Keratinocyte (primary cell): Measurements from ENCODE around the gene METTL24. TPM values are rescaled to one million over a fixed set of nuclear protein-coding genes. Genes with fewer than 3 reads are reported as not detected.

Experiments used
- DNase-seq: peaks from one replicate; pipeline ENCODE4 v3.0.0-alpha.2; 2011; ENCODE audit warnings: low read depth, missing footprints, low spot score
- FAIRE-seq: peaks from 2 replicates; lab custom pipeline; 2011; peaks lifted over from hg19 to GRCh38; lab: Jason Lieb, UNC
- H2AFZ ChIP-seq: 2 replicates; pipeline ENCODE4 v1.6.0; 2012; ENCODE audit warnings: low read length, control low read depth, inconsistent platforms; ENCODE audit not compliant: control insufficient read depth
- H3K27ac ChIP-seq: 2 replicates; pipeline ENCODE4 v1.5.1; 2011; ENCODE audit warnings: low read length; ENCODE audit not compliant: control insufficient read depth, insufficient read depth
- H3K27me3 ChIP-seq: 3 replicates; pipeline ENCODE4 v1.6.0; 2011; ENCODE audit warnings: low read length; ENCODE audit not compliant: control insufficient read depth, insufficient read depth; ENCODE audit errors: extremely low read depth
- H3K36me3 ChIP-seq, 2 experiments: 2 replicates in 1 of 2; 3 replicates in 1 of 2; pipeline ENCODE4 v1.5.1; 2011; ENCODE audit warnings: low read length in 2 of 2, mild to moderate bottlenecking in 1 of 2; ENCODE audit not compliant: control insufficient read depth in 2 of 2, insufficient read depth in 2 of 2; ENCODE audit errors: extremely low read depth in 1 of 2
- H3K4me1 ChIP-seq: 3 replicates; pipeline ENCODE4 v1.5.1; 2011; ENCODE audit warnings: low read length; ENCODE audit not compliant: control insufficient read depth, insufficient read depth; ENCODE audit errors: extremely low read depth
- H3K4me2 ChIP-seq: 3 replicates; pipeline ENCODE4 v1.6.0; 2011; ENCODE audit warnings: low read depth, low read length; ENCODE audit not compliant: control insufficient read depth, insufficient read depth; ENCODE audit errors: extremely low read depth
- H3K4me3 ChIP-seq, 3 experiments: fragments of 200-600 bp in 1 of 3; sonication (generic) in 1 of 3; 2 replicates in 2 of 3; 3 replicates in 1 of 3; pipeline ENCODE4 v1.5.1; 2011 to 2016; ENCODE audit warnings: low read length in 3 of 3, mild to moderate bottlenecking in 3 of 3, control low read depth in 2 of 3, inconsistent platforms in 1 of 3, low read depth in 1 of 3, mixed read lengths in 1 of 3, mixed run types in 1 of 3, moderate library complexity in 1 of 3; ENCODE audit not compliant: control insufficient read depth in 2 of 3, insufficient read depth in 2 of 3; ENCODE audit errors: extremely low read depth in 1 of 3
- H3K79me2 ChIP-seq: 2 replicates; pipeline ENCODE4 v1.6.0; 2012; ENCODE audit warnings: low read length; ENCODE audit not compliant: control insufficient read depth, insufficient read depth
- H3K9ac ChIP-seq: 3 replicates; pipeline ENCODE4 v1.6.0; 2011; ENCODE audit warnings: low read length; ENCODE audit not compliant: control insufficient read depth, insufficient read depth; ENCODE audit errors: extremely low read depth
- H3K9me1 ChIP-seq: 3 replicates; pipeline ENCODE4 v1.6.0; 2011; ENCODE audit warnings: low read length; ENCODE audit not compliant: control insufficient read depth, insufficient read depth; ENCODE audit errors: extremely low read depth
- H3K9me3 ChIP-seq: 2 replicates; pipeline ENCODE4 v1.5.1; 2012; ENCODE audit warnings: low read depth, low read length; ENCODE audit not compliant: control insufficient read depth
- H4K20me1 ChIP-seq: 3 replicates; pipeline ENCODE4 v1.6.0; 2011; ENCODE audit warnings: low read length; ENCODE audit not compliant: control insufficient read depth, insufficient read depth; ENCODE audit errors: extremely low read depth
- CTCF ChIP-seq, 3 experiments: IDR thresholded peaks in 1 of 3; conservative IDR thresholded peaks in 1 of 3; optimal IDR thresholded peaks in 1 of 3; 2 replicates in 2 of 3; 3 replicates in 1 of 3; pipeline versions ENCODE3 to v1.5.1; 2011; ENCODE audit warnings: low read length in 3 of 3, mild to moderate bottlenecking in 3 of 3, moderate library complexity in 2 of 3, control low read depth in 1 of 3, inconsistent platforms in 1 of 3; ENCODE audit not compliant: insufficient read depth in 2 of 3; ENCODE audit errors: extremely low read depth in 1 of 3
- EZH2 ChIP-seq: IDR thresholded peaks from one replicate; pipeline ENCODE4 v1.6.1; 2012; ENCODE audit warnings: inconsistent platforms, mild to moderate bottlenecking, low read length, moderate library complexity
- dilution Hi-C: fragments of 300-500 bp; cut with MboI; formaldehyde crosslinking; loops from one replicate; pipeline ENCODE4 v1.7.0; 2020; ENCODE audit warnings: low sequenced_read_pairs; ENCODE audit not compliant: extremely low pct_ligation_motif_present
- polyA plus RNA-seq, 5 experiments: library from polyadenylated mRNA; depleted of rRNA in 3 of 5; stranded (reverse) in 3 of 5; stranded (forward) in 1 of 5; unstranded in 1 of 5; fragments of >200 nt; gene quantifications; 1 replicate in 1 of 5; 2 replicates in 3 of 5; 3 replicates in 1 of 5; pipeline versions ENCODE4 v1.2.1 to v1.2.3, GENCODE V29; 2011 to 2012; ENCODE audit warnings: missing spikeins in 2 of 5, low read depth in 1 of 5, low replicate concordance in 1 of 5

The METTL24 gene
- polyA plus RNA-seq, 1 donor (not counting 4 experiments of a cell fraction or from before 2014, with no cell fraction given) = not detected

- FAIRE-seq (no peak), DNase-seq (no peak)
- Histone ChIP-seq H3K9ac (no peak overlapping the region), H2AFZ (no peak overlapping the region), H3K4me2 (no peak overlapping the region), H3K4me1 (no peaks in the 10 kb centered on the region), H3K79me2 (no peaks in the 10 kb centered on the region), H3K36me3 (no peaks in the 10 kb centered on the region), H4K20me1 (no peaks in the 10 kb centered on the region), H3K27me3 (peaks cover 22% of the 10 kb centered on the region), H3K4me3 (no peak overlapping the region), H3K27ac (no peak overlapping the region), H3K9me1 (no peaks in the 10 kb centered on the region), H3K9me3 (no peaks in the 10 kb centered on the region)
- TF ChIP-seq EZH2 (no peak), CTCF (optimal IDR thresholded peaks at IDR 0.05 in 1 of 3, IDR thresholded peaks at IDR 0.05 in 1 of 3, conservative IDR thresholded peaks at IDR 0.05 in 1 of 3; ENCODE audit: extremely low read depth in 1 of 3, insufficient read depth in 2 of 3, low read length in 3 of 3) (no peak)
- dilution Hi-C loops = no loop called here
These were observed 5.4 kb downstream of the METTL24 start for GRCh38 chr6:110352563-110353262.

GRCh38 chr6:110351986-110352385 is 6.2 kb downstream of the METTL24 start:
- no peak overlapping the region for H2AFZ ChIP-seq
- H3K4me2 ChIP-seq = no peak overlapping the region
- no peaks in the 10 kb centered on the region for H4K20me1 ChIP-seq
- peaks cover 15% of the 10 kb centered on the region for H3K27me3 ChIP-seq
- dilution Hi-C loops = no loop called here
- no peaks in the 10 kb centered on the region for H3K4me1 ChIP-seq
- DNase-seq (no peak), FAIRE-seq (no peak)
- no peaks in the 10 kb centered on the region for H3K36me3 ChIP-seq
- TF ChIP-seq CTCF (optimal IDR thresholded peaks at IDR 0.05 in 1 of 3, IDR thresholded peaks at IDR 0.05 in 1 of 3, conservative IDR thresholded peaks at IDR 0.05 in 1 of 3; ENCODE audit: extremely low read depth in 1 of 3, insufficient read depth in 2 of 3, low read length in 3 of 3) = no peak
- TF ChIP-seq EZH2 = no peak
- no peak overlapping the region for H3K9ac ChIP-seq
- H3K9me3 ChIP-seq = no peaks in the 10 kb centered on the region
- H3K27ac ChIP-seq = no peak overlapping the region
- no peaks in the 10 kb centered on the region for H3K9me1 ChIP-seq
- H3K79me2 ChIP-seq = no peaks in the 10 kb centered on the region
- no peak overlapping the region for H3K4me3 ChIP-seq
